Hepatocyte (in vitro differentiated cells): ENCODE data around the gene LMOD1. TPM values are rescaled to one million over a fixed set of nuclear protein-coding genes. Genes with fewer than 3 reads are reported as not detected.

ENCODE experiments used
- DNase-seq: peaks from one replicate; pipeline ENCODE4 v3.0.0-alpha.2; 2016; ENCODE audit warnings: low spot score
- H2AFZ ChIP-seq: fragments of 200-600 bp; sonication (generic); 2 replicates; pipeline ENCODE4 v1.6.0; 2016; ENCODE audit warnings: antibody characterized with exemption, mild to moderate bottlenecking
- H3K27ac ChIP-seq: fragments of 200-600 bp; sonication (generic); 2 replicates; pipeline ENCODE4 v1.5.1; 2016; ENCODE audit warnings: mild to moderate bottlenecking
- H3K27me3 ChIP-seq: fragments of 200-600 bp; sonication (generic); 2 replicates; pipeline ENCODE4 v1.6.1; 2016
- H3K36me3 ChIP-seq: fragments of 200-600 bp; sonication (generic); replicated peaks from 2 replicates; pipeline ENCODE4 v1.5.1; 2016; ENCODE audit warnings: low read depth; ENCODE audit not compliant: insufficient read depth
- H3K4me1 ChIP-seq: fragments of 200-600 bp; sonication (generic); 2 replicates; pipeline ENCODE4 v1.5.1; 2016; ENCODE audit warnings: mild to moderate bottlenecking, moderate library complexity; ENCODE audit not compliant: insufficient read depth
- H3K4me2 ChIP-seq: fragments of 200-600 bp; sonication (generic); 2 replicates; pipeline ENCODE4 v1.6.0; 2016
- H3K4me3 ChIP-seq: fragments of 200-600 bp; sonication (generic); 2 replicates; pipeline ENCODE4 v1.5.1; 2016; ENCODE audit warnings: mild to moderate bottlenecking
- H3K79me2 ChIP-seq: fragments of 200-600 bp; sonication (generic); 2 replicates; pipeline ENCODE4 v1.6.0; 2017; ENCODE audit warnings: mild to moderate bottlenecking
- H3K9me2 ChIP-seq: fragments of 200-600 bp; sonication (generic); replicated peaks from 2 replicates; pipeline ENCODE4 v1.6.0; 2017; ENCODE audit warnings: mild to moderate bottlenecking; ENCODE audit not compliant: insufficient read depth
- H3K9me3 ChIP-seq: fragments of 200-600 bp; sonication (generic); 2 replicates; pipeline ENCODE4 v1.5.1; 2016; ENCODE audit warnings: low read depth, mild to moderate bottlenecking
- H4K20me1 ChIP-seq: fragments of 200-600 bp; sonication (generic); 2 replicates; pipeline ENCODE4 v1.6.0; 2016; ENCODE audit warnings: mild to moderate bottlenecking; ENCODE audit not compliant: insufficient read depth, poor library complexity, severe bottlenecking
- EZH2 ChIP-seq: fragments of 200-600 bp; sonication (generic); IDR thresholded peaks from 2 replicates; pipeline ENCODE4 v1.6.1; 2016; ENCODE audit warnings: antibody characterized with exemption, mild to moderate bottlenecking, borderline replicate concordance
- EZH2phosphoT487 ChIP-seq: fragments of 200-600 bp; sonication (generic); IDR thresholded peaks from one replicate; pipeline ENCODE4 v1.6.1; 2018; ENCODE audit warnings: antibody characterized with exemption, mild to moderate bottlenecking, low read depth, moderate library complexity; ENCODE audit not compliant: unreplicated experiment, severe bottlenecking
- WGBS: methylation state at CpG from one replicate; pipeline ENCODE4 v1.1.6; 2016; ENCODE audit warnings: low lambda C conversion rate; ENCODE audit errors: missing lambda C conversion rate; 5-methylcytosine and 5-hydroxymethylcytosine counted together
- polyA plus RNA-seq: library from polyadenylated mRNA; unstranded; fragments of >200 nt; fragmentation: Nextera tagmentation; extraction: Ambion mirVana; gene quantifications from 2 replicates; pipeline ENCODE4 v1.2.1, GENCODE V29; 2016
- total RNA-seq: library from RNA; depleted of rRNA; stranded (reverse); fragments of >200 nt; gene quantifications from 2 replicates; pipeline ENCODE4 v1.2.3, GENCODE V29; 2014
- TF ChIP-seq, protein P1 (sequence below): fragments of 200-600 bp; sonication (generic); IDR thresholded peaks from 2 replicates; pipeline ENCODE4 v1.5.1; 2016; ENCODE audit warnings: antibody characterized with exemption, mild to moderate bottlenecking; ENCODE audit not compliant: poor library complexity

Gene LMOD1
- total RNA-seq: 8.6 and 8.7 TPM in 2 replicates
- 6.4 and 9.0 TPM in 2 replicates for polyA plus RNA-seq

- H3K27me3 ChIP-seq: peaks cover 5% of the 10 kb centered on the region
- H4K20me1 ChIP-seq: no peaks in the 10 kb centered on the region
- no peaks in the 10 kb centered on the region for H3K9me2 ChIP-seq
- peak; percentile 90 for DNase-seq
- no peaks in the 10 kb centered on the region for H3K9me3 ChIP-seq
- no peaks in the 10 kb centered on the region for H3K36me3 ChIP-seq
- peak within 1 kb of the TSS; percentile 89 for H3K27ac ChIP-seq
- no peaks in the 10 kb centered on the region for H3K4me1 ChIP-seq
- H3K4me3 ChIP-seq: peak within 1 kb of the TSS; percentile 21
- 6% methylated on average over 28 of the region's 28 CpGs for WGBS
- no peak for TF ChIP-seq EZH2phosphoT487
- TF ChIP-seq EZH2: no peak
- TF ChIP-seq, protein P1, sequence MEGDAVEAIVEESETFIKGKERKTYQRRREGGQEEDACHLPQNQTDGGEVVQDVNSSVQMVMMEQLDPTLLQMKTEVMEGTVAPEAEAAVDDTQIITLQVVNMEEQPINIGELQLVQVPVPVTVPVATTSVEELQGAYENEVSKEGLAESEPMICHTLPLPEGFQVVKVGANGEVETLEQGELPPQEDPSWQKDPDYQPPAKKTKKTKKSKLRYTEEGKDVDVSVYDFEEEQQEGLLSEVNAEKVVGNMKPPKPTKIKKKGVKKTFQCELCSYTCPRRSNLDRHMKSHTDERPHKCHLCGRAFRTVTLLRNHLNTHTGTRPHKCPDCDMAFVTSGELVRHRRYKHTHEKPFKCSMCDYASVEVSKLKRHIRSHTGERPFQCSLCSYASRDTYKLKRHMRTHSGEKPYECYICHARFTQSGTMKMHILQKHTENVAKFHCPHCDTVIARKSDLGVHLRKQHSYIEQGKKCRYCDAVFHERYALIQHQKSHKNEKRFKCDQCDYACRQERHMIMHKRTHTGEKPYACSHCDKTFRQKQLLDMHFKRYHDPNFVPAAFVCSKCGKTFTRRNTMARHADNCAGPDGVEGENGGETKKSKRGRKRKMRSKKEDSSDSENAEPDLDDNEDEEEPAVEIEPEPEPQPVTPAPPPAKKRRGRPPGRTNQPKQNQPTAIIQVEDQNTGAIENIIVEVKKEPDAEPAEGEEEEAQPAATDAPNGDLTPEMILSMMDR: no peak
- H3K4me2 ChIP-seq: peak within 1 kb of the TSS; percentile 78
- peak within 1 kb of the TSS; percentile 22 for H2AFZ ChIP-seq
- H3K79me2 ChIP-seq: peaks cover 5% of the 10 kb centered on the region
Observed at GRCh38 chr1:201946224-201946908, at the start of gene LMOD1. TSS of gene LMOD1 (minus strand) at chr1:201946548. CDS start at chr1:201946340, 208 bp downstream.

- peaks cover 4% of the 10 kb centered on the region for H3K36me3 ChIP-seq
- TF ChIP-seq, protein P1: no peak
- TF ChIP-seq EZH2phosphoT487 (no peak), EZH2 (no peak)
Observed at GRCh38 chr1:201990427-201990826, 44.1 kb upstream of the LMOD1 start.

GRCh38 chr1:201989354-201990128, 43.2 kb upstream of the LMOD1 start:
- no peak overlapping the region for H3K4me3 ChIP-seq
- H3K9me3 ChIP-seq: no peaks in the 10 kb centered on the region
- no peaks in the 10 kb centered on the region for H3K9me2 ChIP-seq
- no peaks in the 10 kb centered on the region for H3K27me3 ChIP-seq
- peaks cover 42% of the 10 kb centered on the region for H3K79me2 ChIP-seq
- 93% methylated on average over 10 of the region's 10 CpGs for WGBS
- peaks cover 4% of the 10 kb centered on the region for H3K36me3 ChIP-seq
- no peak for DNase-seq
- H3K4me1 ChIP-seq: peaks cover under 1% of the 10 kb centered on the region
- H3K27ac ChIP-seq: no peak overlapping the region
- H2AFZ ChIP-seq: no peak overlapping the region
- TF ChIP-seq EZH2phosphoT487 (no peak), EZH2 (no peak)
- TF ChIP-seq, protein P1: no peak
- H3K4me2 ChIP-seq: no peak overlapping the region
- peaks cover 18% of the 10 kb centered on the region for H4K20me1 ChIP-seq

More at GRCh38 chr1:201990427-201990826, 44.1 kb upstream of the LMOD1 start:
- Histone ChIP-seq H3K4me2 (no peak overlapping the region), H3K79me2 (peaks cover 33% of the 10 kb centered on the region), H3K9me2 (no peaks in the 10 kb centered on the region), H3K4me1 (no peaks in the 10 kb centered on the region), H4K20me1 (peaks cover 14% of the 10 kb centered on the region), H3K4me3 (no peak overlapping the region), H3K27me3 (no peaks in the 10 kb centered on the region), H3K27ac (no peak overlapping the region), H2AFZ (no peak overlapping the region), H3K9me3 (no peaks in the 10 kb centered on the region)
- DNase-seq: no peak
- WGBS: 97% methylated on average over 6 of the region's 6 CpGs
